ENCODE data around the gene KCTD16. TPM values are rescaled to one million over a fixed set of nuclear protein-coding genes. Genes with fewer than 3 reads are reported as not detected.

Gene KCTD16
- total and polyA plus RNA-seq, 2 donors from 2014 or later = 0.24 to 2.5 TPM

GRCh38 chr5:144156767-144157171 is 13.9 kb upstream of the KCTD16 start:
- DNase-seq (no peak), FAIRE-seq (no peak)
- intact Hi-C loops (cut with DNase I) = no loop called here
- no peaks in the 10 kb centered on the region for H3K9me3 ChIP-seq (ENCODE audit: control insufficient read depth in 2 of 3, insufficient read depth in 1 of 3, low read length in 3 of 3)
- no peak overlapping the region for H3K27ac ChIP-seq (ENCODE audit: low read depth in 2 of 2, low read length in 2 of 2)
- peaks cover 3 to 11% (median 3%) of the 10 kb centered on the region in 3 donors for H3K36me3 ChIP-seq (ENCODE audit: control insufficient read depth in 2 of 3, insufficient read depth in 3 of 3, low read length in 3 of 3)
- H3K4me1 ChIP-seq (ENCODE audit: control insufficient read depth in 2 of 3, insufficient read depth in 2 of 3, low read depth in 1 of 3, low read length in 3 of 3) = peaks cover 0 to 11% (median 3%) of the 10 kb centered on the region in 3 donors
- no peaks in the 10 kb centered on the region for H3K27me3 ChIP-seq (ENCODE audit: control insufficient read depth, insufficient read depth, low read length)
- no peak overlapping the region for H3K4me3 ChIP-seq (ENCODE audit: low read length in 3 of 3)
- no peak overlapping the region for H3K9ac ChIP-seq (ENCODE audit: low read length in 3 of 3)
- no peak for TF ChIP-seq CTCF (IDR thresholded peaks at IDR 0.05; ENCODE audit: borderline replicate concordance, extremely low read depth, insufficient read depth)

GRCh38 chr5:144162686-144163085 is 8.0 kb upstream of the KCTD16 start:
- no peak for FAIRE-seq
- Histone ChIP-seq H3K4me3 (ENCODE audit: low read length in 3 of 3) (no peak overlapping the region), H3K36me3 (ENCODE audit: control insufficient read depth in 2 of 3, insufficient read depth in 3 of 3, low read length in 3 of 3) (peaks cover 3 to 33% (median 29%) of the 10 kb centered on the region in 3 donors), H3K9me3 (ENCODE audit: control insufficient read depth in 2 of 3, insufficient read depth in 1 of 3, low read length in 3 of 3) (no peaks in the 10 kb centered on the region), H3K9ac (ENCODE audit: low read length in 3 of 3) (no peak overlapping the region), H3K27me3 (ENCODE audit: control insufficient read depth, insufficient read depth, low read length) (no peaks in the 10 kb centered on the region), H3K4me1 (ENCODE audit: control insufficient read depth in 2 of 3, insufficient read depth in 2 of 3, low read depth in 1 of 3, low read length in 3 of 3) (no peaks in the 10 kb centered on the region), H3K27ac (ENCODE audit: low read depth in 2 of 2, low read length in 2 of 2) (no peak overlapping the region)
- no peak for TF ChIP-seq CTCF (IDR thresholded peaks at IDR 0.05; ENCODE audit: borderline replicate concordance, extremely low read depth, insufficient read depth)
- intact Hi-C loops (cut with DNase I) = no loop called here
- DNase-seq = no peak

- Histone ChIP-seq H3K27ac (ENCODE audit: low read depth in 2 of 2, low read length in 2 of 2) (no peak overlapping the region), H3K9ac (ENCODE audit: low read length in 3 of 3) (no peak overlapping the region), H3K9me3 (ENCODE audit: control insufficient read depth in 2 of 3, insufficient read depth in 1 of 3, low read length in 3 of 3) (no peaks in the 10 kb centered on the region), H3K4me3 (ENCODE audit: low read length in 3 of 3) (no peak overlapping the region), H3K4me1 (ENCODE audit: control insufficient read depth in 2 of 3, insufficient read depth in 2 of 3, low read depth in 1 of 3, low read length in 3 of 3) (peaks cover 0 to 12% (median 3%) of the 10 kb centered on the region in 3 donors), H3K36me3 (ENCODE audit: control insufficient read depth in 2 of 3, insufficient read depth in 3 of 3, low read length in 3 of 3) (peaks cover under 1 to 26% (median 22%) of the 10 kb centered on the region in 3 donors), H3K27me3 (ENCODE audit: control insufficient read depth, insufficient read depth, low read length) (no peaks in the 10 kb centered on the region)
- DNase-seq = no peak
- intact Hi-C loops (cut with DNase I) = no loop called here
- no peak for FAIRE-seq
- TF ChIP-seq CTCF (IDR thresholded peaks at IDR 0.05; ENCODE audit: borderline replicate concordance, extremely low read depth, insufficient read depth) = no peak
Measured at GRCh38 chr5:144166696-144167095, 4.0 kb upstream of the KCTD16 start.

- no peak overlapping the region for H3K9ac ChIP-seq (ENCODE audit: low read length in 3 of 3)
- peaks cover 0 to 17% (median 15%) of the 10 kb centered on the region in 3 donors for H3K36me3 ChIP-seq (ENCODE audit: control insufficient read depth in 2 of 3, insufficient read depth in 3 of 3, low read length in 3 of 3)
- no peak overlapping the region for H3K4me3 ChIP-seq (ENCODE audit: low read length in 3 of 3)
- intact Hi-C loops (cut with DNase I) = no loop called here
- H3K9me3 ChIP-seq (ENCODE audit: control insufficient read depth in 2 of 3, insufficient read depth in 1 of 3, low read length in 3 of 3) = no peaks in the 10 kb centered on the region
- FAIRE-seq (no peak), DNase-seq (no peak)
- TF ChIP-seq CTCF (IDR thresholded peaks at IDR 0.05; ENCODE audit: borderline replicate concordance, extremely low read depth, insufficient read depth) = no peak
- no peaks in the 10 kb centered on the region for H3K27me3 ChIP-seq (ENCODE audit: control insufficient read depth, insufficient read depth, low read length)
- H3K27ac ChIP-seq (ENCODE audit: low read depth in 2 of 2, low read length in 2 of 2) = no peak overlapping the region
- H3K4me1 ChIP-seq (ENCODE audit: control insufficient read depth in 2 of 3, insufficient read depth in 2 of 3, low read depth in 1 of 3, low read length in 3 of 3) = peaks cover 0 to 12% (median 3%) of the 10 kb centered on the region in 3 donors
Measured at GRCh38 chr5:144167998-144168397, 2.7 kb upstream of the KCTD16 start.
